ENCODE measurements around the gene CYP46A1.
A peak's percentile ranks its signal among the peaks of the same experiment; 100 is the strongest.
"Not testable (repeated sequence)": the region's sequence is repeated elsewhere in the genome, so short reads cannot be mapped to it uniquely, and the experiment has no call there.

The CYP46A1 gene

GRCh38 chr14:99683619-99684409, at the start of gene CYP46A1:
Gene CYP46A1, plus strand, starts transcription at chr14:99684298. Its CDS starts 120 bp downstream, at chr14:99684418.
- DNase-seq (ENCODE audit: low read depth): peak; percentile 99

DNA sequence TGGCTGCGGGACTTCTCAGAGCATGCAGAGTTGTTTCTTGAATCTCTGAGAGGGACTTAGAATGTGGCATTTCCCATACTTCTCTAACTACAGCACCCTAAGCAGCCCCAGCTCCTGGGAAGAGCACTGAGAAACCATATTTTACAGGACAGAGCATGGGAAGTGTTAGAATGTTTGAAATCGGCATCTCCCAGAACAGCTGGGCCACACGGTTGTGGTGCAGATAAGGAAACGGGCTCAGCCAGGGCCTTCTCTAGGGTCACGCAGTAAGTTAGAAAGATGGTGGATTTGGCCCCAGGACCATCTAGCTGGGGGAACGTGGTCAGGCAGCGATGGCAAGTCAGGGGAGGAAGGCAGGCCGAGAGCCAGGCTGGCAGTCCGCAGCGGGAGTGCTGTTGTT, 49.7 kb upstream of the CYP46A1 start:
- no peak for DNase-seq (ENCODE audit: low read depth)

DNA sequence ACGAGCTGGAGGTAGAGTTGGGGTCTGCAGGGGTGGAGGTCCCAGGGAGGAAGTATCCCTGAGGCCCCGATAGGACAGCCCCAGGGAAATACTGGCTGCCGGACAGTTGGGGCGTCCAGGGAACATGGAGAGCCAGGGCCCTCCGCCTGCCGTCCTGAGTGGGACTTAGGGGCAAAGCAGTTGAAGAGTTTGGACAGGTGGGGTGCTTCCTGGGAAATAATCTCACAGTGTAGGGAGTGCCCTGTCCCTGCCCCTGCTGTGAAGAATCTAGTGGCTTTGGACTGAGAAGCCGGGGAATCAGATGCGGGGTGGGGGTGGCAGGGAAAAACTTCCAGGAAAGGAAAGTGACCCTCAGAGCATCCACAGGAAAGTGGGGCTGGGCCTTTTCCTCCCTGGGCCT, 49.0 kb upstream of the CYP46A1 start:
- DNase-seq (ENCODE audit: low read depth): no peak

DNA sequence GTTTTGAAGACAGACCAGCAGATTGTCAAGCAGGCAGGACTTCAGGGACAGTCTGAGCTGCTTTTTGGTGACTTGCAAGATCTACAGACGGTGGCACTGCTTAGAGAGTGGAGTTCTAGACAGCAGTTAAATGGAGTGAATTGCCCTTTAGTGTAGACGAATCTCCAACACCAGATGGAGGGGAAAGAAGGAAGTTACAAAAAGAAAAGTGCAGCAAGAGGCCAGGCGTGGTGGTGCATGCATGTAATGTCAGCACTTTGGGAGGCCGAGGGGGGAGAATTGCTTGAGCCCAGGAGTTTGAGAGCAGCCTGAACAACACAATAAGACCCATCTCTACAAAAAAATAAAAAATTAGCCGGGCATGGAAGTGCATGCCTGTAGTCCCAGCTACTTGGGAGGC, 47.6 kb upstream of the CYP46A1 start:
- DNase-seq (ENCODE audit: low read depth): no peak

- no peak for DNase-seq (ENCODE audit: low read depth)
Observed at GRCh38 chr14:99637624-99638023, 46.5 kb upstream of the CYP46A1 start.

- DNase-seq (ENCODE audit: low read depth): not testable (repeated sequence)
Observed at GRCh38 chr14:99642771-99643170, 41.3 kb upstream of the CYP46A1 start.

- DNase-seq (ENCODE audit: low read depth): no peak
Observed at GRCh38 chr14:99643343-99643742, 40.8 kb upstream of the CYP46A1 start.

- DNase-seq (ENCODE audit: low read depth): no peak
Observed at GRCh38 chr14:99644035-99644587, 40.0 kb upstream of the CYP46A1 start.

GRCh38 chr14:99644723-99645544, 39.2 kb upstream of the CYP46A1 start, which contains the start of gene HHIPL1:
Gene HHIPL1, plus strand, starts transcription at chr14:99645129. Its CDS starts 79 bp downstream, at chr14:99645208.
- peak; percentile 38 for DNase-seq (ENCODE audit: low read depth)

- no peak for DNase-seq (ENCODE audit: low read depth)
Observed at GRCh38 chr14:99645545-99646505, 38.3 kb upstream of the CYP46A1 start.

- DNase-seq (ENCODE audit: low read depth): no peak
Observed at GRCh38 chr14:99647411-99647810, 36.7 kb upstream of the CYP46A1 start.

- DNase-seq (ENCODE audit: low read depth): no peak
Observed at GRCh38 chr14:99648027-99648784, 35.9 kb upstream of the CYP46A1 start.

DNA sequence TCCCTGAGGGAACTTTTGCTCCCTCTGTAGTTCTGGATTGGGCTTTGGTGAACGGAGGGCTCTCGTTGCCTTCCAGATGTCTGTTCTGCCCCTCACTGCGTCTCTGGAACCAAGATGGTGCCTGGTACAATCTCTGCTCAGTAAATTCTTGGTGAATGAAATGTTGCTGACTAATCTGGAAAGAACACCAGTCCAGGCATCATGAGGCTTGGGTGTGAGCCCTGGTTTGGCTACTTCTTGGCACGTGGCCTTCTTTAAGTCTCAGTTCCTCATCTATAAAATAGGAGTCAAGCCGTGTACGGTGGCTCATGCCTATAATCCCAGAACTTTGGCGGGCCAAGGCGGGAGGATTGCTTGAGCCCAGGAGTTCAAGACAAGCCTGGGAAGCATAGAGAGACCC, 34.9 kb upstream of the CYP46A1 start:
- DNase-seq (ENCODE audit: low read depth): no peak

DNA sequence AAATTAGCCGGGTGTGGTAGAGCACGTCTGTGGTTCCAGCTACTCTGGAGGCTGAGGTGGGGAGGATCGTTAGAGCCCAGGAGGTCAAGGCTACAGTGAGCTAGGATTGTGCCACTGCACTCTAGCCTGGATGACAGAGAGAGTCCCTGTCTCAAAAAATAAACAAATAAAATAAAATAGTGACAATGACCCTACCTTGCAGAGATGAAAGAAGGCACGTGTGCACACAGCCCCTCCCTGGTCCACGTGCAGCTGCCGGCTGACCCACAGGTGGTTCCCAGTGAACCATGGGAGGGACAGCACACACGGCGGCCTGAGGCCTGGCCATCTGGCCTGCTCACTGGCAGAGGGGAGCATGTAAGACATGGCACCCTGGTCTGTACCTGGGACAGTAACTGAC, 34.5 kb upstream of the CYP46A1 start:
- DNase-seq (ENCODE audit: low read depth): no peak

DNA sequence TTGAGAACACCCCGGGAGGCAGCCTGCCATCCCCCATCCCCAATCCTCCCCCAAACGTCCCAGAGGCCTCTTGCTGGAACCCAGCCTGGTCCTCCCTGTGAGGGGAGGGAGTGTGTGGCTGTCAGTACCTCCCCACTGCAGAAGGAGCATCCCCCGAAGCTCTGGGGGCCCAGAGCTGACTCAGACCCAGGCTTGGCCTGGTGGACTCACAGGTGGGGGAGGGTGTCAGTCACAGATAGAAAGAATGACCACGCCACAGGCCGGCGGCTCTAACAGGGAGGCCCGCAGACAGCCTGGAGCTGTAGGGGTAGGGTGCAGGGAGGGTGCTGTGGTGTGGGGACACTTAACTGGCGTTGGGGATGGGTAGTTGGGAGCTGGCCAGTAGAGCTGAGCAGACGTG, 33.9 kb upstream of the CYP46A1 start:
- DNase-seq (ENCODE audit: low read depth): no peak

- DNase-seq (ENCODE audit: low read depth): no peak
Observed at GRCh38 chr14:99651953-99652746, 31.9 kb upstream of the CYP46A1 start.

DNA sequence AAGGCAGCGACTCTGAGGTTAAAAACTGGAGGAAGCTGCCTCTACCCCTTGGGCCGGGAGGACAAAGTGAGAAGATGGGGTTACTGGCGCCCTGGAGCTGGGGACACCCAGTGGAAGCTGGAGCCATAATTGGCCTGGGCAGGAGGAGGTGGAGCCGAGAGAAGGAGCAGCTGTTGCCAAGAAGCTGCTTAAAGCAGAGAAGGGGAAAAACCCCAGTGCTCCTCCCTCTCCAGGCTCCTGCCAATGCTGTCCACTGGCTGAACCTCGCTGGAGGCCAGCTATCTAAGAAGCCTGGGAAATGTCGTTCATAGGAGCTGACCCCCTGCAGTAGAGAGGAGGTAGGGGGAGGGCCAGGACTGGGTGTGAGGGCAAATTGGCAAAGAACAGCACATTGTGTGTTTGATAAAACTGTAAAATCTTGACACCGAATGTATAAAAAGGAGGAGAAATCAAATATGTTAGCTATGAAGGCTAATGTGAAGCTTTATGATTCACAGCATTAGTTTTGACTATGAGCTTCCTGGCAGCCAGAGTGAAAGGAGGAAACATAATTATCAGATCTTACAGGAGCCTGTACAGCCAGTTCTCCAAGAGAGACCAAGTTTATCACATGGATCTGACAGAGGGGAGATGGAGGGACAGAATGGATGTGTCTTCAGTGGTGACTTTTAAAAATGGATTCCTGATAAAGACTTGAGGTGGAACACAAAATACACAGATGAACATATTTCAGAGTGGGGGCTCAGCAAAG, 29.7 kb upstream of the CYP46A1 start:
- peak; percentile 77 for DNase-seq (ENCODE audit: low read depth)

- peak; percentile 49 for DNase-seq (ENCODE audit: low read depth)
Observed at GRCh38 chr14:99655521-99655920, 28.6 kb upstream of the CYP46A1 start.

DNA sequence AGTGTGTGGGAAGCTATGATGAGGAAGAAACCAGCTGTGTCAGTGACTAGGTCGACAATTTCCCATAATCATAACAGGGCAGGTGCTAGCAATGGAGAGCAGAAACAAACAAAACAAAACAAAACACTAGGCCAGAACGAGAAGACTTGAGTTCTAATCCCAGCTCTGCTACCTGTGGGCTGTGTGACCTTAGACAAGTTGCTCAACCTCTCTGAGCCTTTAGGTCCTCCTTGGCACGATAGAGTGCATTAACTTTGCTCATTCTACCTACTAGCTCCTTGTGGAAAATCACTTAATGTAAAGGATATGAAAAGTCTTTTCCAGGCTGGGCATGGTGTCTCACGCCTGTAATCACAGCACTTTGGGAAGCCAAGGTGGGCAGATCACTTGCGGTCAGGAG, 27.9 kb upstream of the CYP46A1 start:
- no peak for DNase-seq (ENCODE audit: low read depth)

Data from fibroblast of gingiva (primary cell).